Psoas muscle (tissue), 8 donors: ENCODE results near the gene STXBP6. TPM values are rescaled to one million over a fixed set of nuclear protein-coding genes. Genes with fewer than 3 reads are reported as not detected.

Source experiments
- ATAC-seq, 4 donors: fragments of 200-7000 bp; cut with Tn5 transposase; one replicate each; pipeline ENCODE4 v1.9.1; 2020; ENCODE audit warnings: moderate library complexity in 3 of 4, mild to moderate bottlenecking in 2 of 4
- DNase-seq, 2 donors: peaks; one replicate each; pipeline ENCODE4 v3.0.0-alpha.2; 2020
- H3K27ac ChIP-seq: fragments of 200-600 bp; one replicate; pipeline ENCODE4 v1.8.0; 2022
- H3K27me3 ChIP-seq, 3 donors: fragments of 200-600 bp in 1 of 3; one replicate each; pipeline versions ENCODE4 v1.6.1 to v1.8.0; 2013 to 2022; ENCODE audit warnings: low read length in 2 of 3, mild to moderate bottlenecking in 2 of 3, moderate library complexity in 1 of 3; ENCODE audit not compliant: insufficient read depth in 3 of 3
- H3K36me3 ChIP-seq, 2 donors: fragments of 200-600 bp in 1 of 2; one replicate each; pipeline versions ENCODE4 v1.6.1 to v1.8.0; 2013 to 2022; ENCODE audit warnings: low read depth in 1 of 2, mild to moderate bottlenecking in 1 of 2, moderate library complexity in 1 of 2; ENCODE audit not compliant: insufficient read depth in 1 of 2
- H3K4me1 ChIP-seq: fragments of 200-600 bp; one replicate; pipeline ENCODE4 v1.8.0; 2022
- H3K4me3 ChIP-seq: fragments of 200-600 bp; one replicate; pipeline ENCODE4 v1.8.0; 2022; ENCODE audit warnings: mild to moderate bottlenecking
- H3K9me3 ChIP-seq: fragments of 200-600 bp; one replicate; pipeline ENCODE4 v1.8.0; 2022
- WGBS, 3 donors: extraction: QIAGEN DNeasy Blood & Tissue Kit; methylation state at CpG; one replicate each; pipeline versions ENCODE4 v1.1.6 to v1.1.7; 2013; 5-methylcytosine and 5-hydroxymethylcytosine counted together
- intact Hi-C, 2 donors: fragments of 100-400 bp; cut with DNase I; formaldehyde crosslinking; loops; one replicate each; pipeline versions ENCODE4 v1.11.0 to v1.14.2; 2022
- polyA plus RNA-seq, 3 donors: library from polyadenylated mRNA; stranded (reverse); fragments of 200-250 nt; gene quantifications; one replicate each; pipeline ENCODE4 v1.2.3, GENCODE V29; 2013
- total RNA-seq, 4 donors: library from RNA; stranded (reverse); fragmentation: NEBNext Ultra II Directional in 2 of 4; extraction: Animal tissue kit (Norgen Biotek cat#: 25700) in 2 of 4; gene quantifications; one replicate each; pipeline versions ENCODE4 v1.2.1 to v1.2.4, GENCODE V29; 2021 to 2023
- TF ChIP-seq, protein P1 (sequence below): fragments of 200-600 bp; IDR thresholded peaks from one replicate; pipeline ENCODE4 v1.8.0; 2022; ENCODE audit warnings: antibody characterized with exemption
- donor health status: healthy with polysubstance abuse.
- donor health status: DM: no; HTN: no; CAD: no; lungs with moderate emphysema.
- donor health status: Bipolar disorder and iron deficiency.
- donor health status: healthy.
- donor health status: DM: yes; HTN: yes; CAD: no.
- donor health status: DM: no; HTN: no; CAD: no.
- donor health status: DM: no; HTN: no; CAD: no.
- donor health status: DM: yes; HTN: yes; CAD: no.

The STXBP6 gene
- total and polyA plus RNA-seq, 7 donors: 1.1 to 3.5 (median 2.2) TPM

GRCh38 chr14:24831677-24832076, 218.3 kb downstream of the STXBP6 start:
- Histone ChIP-seq H3K4me3 (no peak overlapping the region), H3K36me3 (no peaks in the 10 kb centered on the region), H3K4me1 (no peaks in the 10 kb centered on the region), H3K27ac (no peak overlapping the region), H3K9me3 (no peaks in the 10 kb centered on the region), H3K27me3 (peaks cover 0 to 4% (median 0%) of the 10 kb centered on the region in 3 donors)
- ATAC-seq: no peak
- 83 to 86% (median 85%) methylated on average over 4 of the region's 4 CpGs for WGBS, 3 donors
- DNase-seq: no peak
- TF ChIP-seq, protein P1, sequence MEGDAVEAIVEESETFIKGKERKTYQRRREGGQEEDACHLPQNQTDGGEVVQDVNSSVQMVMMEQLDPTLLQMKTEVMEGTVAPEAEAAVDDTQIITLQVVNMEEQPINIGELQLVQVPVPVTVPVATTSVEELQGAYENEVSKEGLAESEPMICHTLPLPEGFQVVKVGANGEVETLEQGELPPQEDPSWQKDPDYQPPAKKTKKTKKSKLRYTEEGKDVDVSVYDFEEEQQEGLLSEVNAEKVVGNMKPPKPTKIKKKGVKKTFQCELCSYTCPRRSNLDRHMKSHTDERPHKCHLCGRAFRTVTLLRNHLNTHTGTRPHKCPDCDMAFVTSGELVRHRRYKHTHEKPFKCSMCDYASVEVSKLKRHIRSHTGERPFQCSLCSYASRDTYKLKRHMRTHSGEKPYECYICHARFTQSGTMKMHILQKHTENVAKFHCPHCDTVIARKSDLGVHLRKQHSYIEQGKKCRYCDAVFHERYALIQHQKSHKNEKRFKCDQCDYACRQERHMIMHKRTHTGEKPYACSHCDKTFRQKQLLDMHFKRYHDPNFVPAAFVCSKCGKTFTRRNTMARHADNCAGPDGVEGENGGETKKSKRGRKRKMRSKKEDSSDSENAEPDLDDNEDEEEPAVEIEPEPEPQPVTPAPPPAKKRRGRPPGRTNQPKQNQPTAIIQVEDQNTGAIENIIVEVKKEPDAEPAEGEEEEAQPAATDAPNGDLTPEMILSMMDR: no peak
- intact Hi-C loops: no loop called here

DNA sequence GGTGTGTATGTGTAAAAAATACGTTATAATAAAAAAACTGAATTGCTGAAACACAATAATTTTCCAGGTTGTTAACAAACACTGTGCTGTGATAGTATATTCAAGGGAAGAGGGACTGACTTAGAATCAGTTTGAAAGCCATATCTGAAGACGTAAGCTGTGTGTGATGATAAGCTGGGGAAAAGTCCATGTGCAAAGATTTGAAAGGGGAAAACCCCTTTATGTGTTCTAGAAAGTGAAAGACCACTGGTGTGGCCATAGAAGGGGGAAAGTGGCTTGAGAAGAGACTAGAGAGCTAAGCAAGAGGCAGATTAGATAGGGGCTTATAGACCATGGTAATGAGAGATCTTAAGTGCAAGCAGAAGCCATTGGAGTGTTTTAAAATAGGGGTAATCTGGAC, 220.1 kb downstream of the STXBP6 start:
- TF ChIP-seq, protein P1: no peak
- no peak overlapping the region for H3K27ac ChIP-seq
- 50 to 91% (median 71%) methylated on average over 2 of the region's 2 CpGs for WGBS, 3 donors
- no peaks in the 10 kb centered on the region for H3K36me3 ChIP-seq
- H3K4me3 ChIP-seq: no peak overlapping the region
- no peaks in the 10 kb centered on the region for H3K4me1 ChIP-seq
- DNase-seq (no peak), ATAC-seq (no peak)
- intact Hi-C loops: no loop called here
- H3K27me3 ChIP-seq: peaks cover 0 to 4% (median 0%) of the 10 kb centered on the region in 3 donors
- no peaks in the 10 kb centered on the region for H3K9me3 ChIP-seq

DNA sequence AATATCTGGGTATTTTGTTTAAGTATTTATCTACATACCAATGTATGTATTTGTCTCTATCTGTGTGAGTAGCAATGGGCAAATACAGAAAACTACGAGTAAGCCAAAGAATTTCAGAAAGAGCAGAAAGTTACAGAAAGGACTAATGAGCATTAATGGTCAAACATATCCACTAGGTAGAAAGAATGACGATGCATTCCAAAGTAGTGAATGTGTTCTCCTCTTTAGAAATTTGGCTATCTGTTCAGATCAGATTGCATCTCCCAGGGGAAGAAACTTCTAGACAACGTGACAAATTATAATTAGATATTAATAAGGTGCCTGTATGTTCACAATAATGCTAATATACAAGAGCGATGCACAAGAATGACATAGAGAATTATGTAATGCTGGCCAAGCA, 221.5 kb downstream of the STXBP6 start:
- no peak for DNase-seq
- H3K36me3 ChIP-seq: no peaks in the 10 kb centered on the region
- ATAC-seq: no peak
- no peak overlapping the region for H3K27ac ChIP-seq
- H3K9me3 ChIP-seq: no peaks in the 10 kb centered on the region
- no peaks in the 10 kb centered on the region for H3K4me1 ChIP-seq
- intact Hi-C loops: no loop called here
- TF ChIP-seq, protein P1: no peak
- H3K4me3 ChIP-seq: no peak overlapping the region
- H3K27me3 ChIP-seq: no peaks in the 10 kb centered on the region
- 65 to 81% (median 79%) methylated on average over 4 of the region's 4 CpGs for WGBS, 3 donors

- intact Hi-C loops: no loop called here
- H3K4me1 ChIP-seq: no peaks in the 10 kb centered on the region
- 90 to 95% (median 92%) methylated on average over 5 of the region's 5 CpGs for WGBS, 3 donors
- no peaks in the 10 kb centered on the region for H3K36me3 ChIP-seq
- ATAC-seq (no peak), DNase-seq (no peak)
- H3K4me3 ChIP-seq: no peak overlapping the region
- no peak overlapping the region for H3K27ac ChIP-seq
- TF ChIP-seq, protein P1: no peak
- no peaks in the 10 kb centered on the region for H3K9me3 ChIP-seq
- no peaks in the 10 kb centered on the region for H3K27me3 ChIP-seq
Observed at GRCh38 chr14:24826390-24826789, 223.6 kb downstream of the STXBP6 start.

GRCh38 chr14:24820616-24821015, 229.3 kb downstream of the STXBP6 start:
- TF ChIP-seq, protein P1: no peak
- WGBS, 3 donors: 87 to 97% (median 97%) methylated on average over 5 of the region's 5 CpGs
- intact Hi-C loops: no loop called here

More at GRCh38 chr14:24820616-24821015, 229.3 kb downstream of the STXBP6 start:
- Histone ChIP-seq H3K9me3 (no peaks in the 10 kb centered on the region), H3K27me3 (no peaks in the 10 kb centered on the region), H3K27ac (no peak overlapping the region), H3K36me3 (no peaks in the 10 kb centered on the region), H3K4me3 (no peak overlapping the region), H3K4me1 (peaks cover 5% of the 10 kb centered on the region)
- no peak for DNase-seq
- no peak for ATAC-seq
